Cardiac muscle cell (in vitro differentiated cells and primary cell): Measurements from ENCODE around the gene LRFN4. TPM values are rescaled to one million over a fixed set of nuclear protein-coding genes. Genes with fewer than 3 reads are reported as not detected.
"Not testable (repeated sequence)": the region's sequence is repeated elsewhere in the genome, so short reads cannot be mapped to it uniquely, and the experiment has no call there.

Experiments
- DNase-seq, 2 donors: peaks; one replicate each; pipeline versions ENCODE4 v3.0.0 to v3.0.0-alpha.2; 2010 to 2017; ENCODE audit warnings: low read depth in 1 of 2, low spot score in 1 of 2
- H3K27ac ChIP-seq: fragments of 200-600 bp; sonication (generic); 2 replicates; pipeline ENCODE4 v1.5.1; 2016
- H3K27me3 ChIP-seq: fragments of 200-600 bp; sonication (generic); 2 replicates; pipeline ENCODE4 v1.6.0; 2016; ENCODE audit warnings: control low read depth
- H3K36me3 ChIP-seq: fragments of 200-600 bp; sonication (generic); 2 replicates; pipeline ENCODE4 v1.5.1; 2016; ENCODE audit warnings: control low read depth
- H3K4me1 ChIP-seq: fragments of 200-600 bp; sonication (generic); 2 replicates; pipeline ENCODE4 v1.8.1; 2017; ENCODE audit warnings: low read depth, mild to moderate bottlenecking, mixed run types
- H3K4me3 ChIP-seq: fragments of 200-600 bp; sonication (generic); 2 replicates; pipeline ENCODE4 v1.5.1; 2016; ENCODE audit warnings: mild to moderate bottlenecking
- H3K9me3 ChIP-seq: fragments of 200-600 bp; sonication (generic); 2 replicates; pipeline ENCODE4 v1.5.1; 2017; ENCODE audit warnings: low read depth, mild to moderate bottlenecking, control low read depth
- CTCF ChIP-seq: IDR thresholded peaks from 2 replicates; pipeline ENCODE4 v1.5.1; 2012; ENCODE audit warnings: low read depth, mild to moderate bottlenecking, low read length
- polyA plus RNA-seq: library from polyadenylated mRNA; unstranded; fragments of >200 nt; fragmentation: Nextera tagmentation; extraction: Ambion mirVana; gene quantifications from 2 replicates; pipeline ENCODE4 v1.2.1, GENCODE V29; 2016
- total RNA-seq: library from RNA; depleted of rRNA; stranded (reverse); fragments of >200 nt; gene quantifications from 2 replicates; pipeline ENCODE4 v1.2.3, GENCODE V29; 2016

LRFN4 gene
- total and polyA plus RNA-seq, 2 experiments from 2014 or later = 41.6 to 50.4 TPM

DNA sequence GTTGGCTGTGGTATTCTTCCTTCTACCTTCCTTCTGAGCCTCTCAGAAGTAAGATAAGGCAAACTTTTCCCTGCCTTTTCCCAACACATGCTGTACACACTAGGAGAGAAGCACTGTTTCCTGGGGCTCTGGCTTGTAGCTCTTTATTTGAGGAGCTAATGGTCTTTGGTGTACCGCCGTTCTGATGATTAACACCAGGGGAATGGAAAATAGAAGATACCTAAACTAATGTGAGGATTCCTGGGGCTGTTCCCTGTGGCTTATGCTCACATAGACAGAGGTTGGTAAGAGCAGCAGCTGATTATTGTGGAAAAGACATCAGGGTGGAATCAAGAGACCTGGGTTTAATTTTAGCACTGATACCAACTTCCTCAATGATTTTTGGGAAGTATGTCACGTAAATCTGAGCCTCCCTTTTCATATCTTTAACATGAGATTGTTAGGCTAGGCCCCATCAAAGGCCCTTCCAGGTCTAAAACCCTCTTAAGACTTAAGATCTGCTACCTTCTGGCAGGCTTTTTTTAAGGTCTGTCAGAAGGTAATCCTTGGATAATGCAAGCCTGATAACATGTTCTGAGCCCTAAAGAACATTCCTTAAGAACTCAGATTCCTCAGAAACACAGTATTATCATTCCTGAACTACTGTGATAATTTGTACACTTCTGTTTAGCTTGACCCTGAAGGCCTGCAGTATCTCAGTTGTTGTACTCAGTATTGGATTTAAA lies 38.5 kb upstream of the LRFN4 start:
- no peaks in the 10 kb centered on the region for H3K9me3 ChIP-seq
- DNase-seq = no peak
- H3K4me1 ChIP-seq = no peaks in the 10 kb centered on the region
- H3K36me3 ChIP-seq = no peaks in the 10 kb centered on the region
- no peak overlapping the region for H3K4me3 ChIP-seq
- no peaks in the 10 kb centered on the region for H3K27me3 ChIP-seq
- no peak for TF ChIP-seq CTCF
- H3K27ac ChIP-seq = no peak overlapping the region

DNA sequence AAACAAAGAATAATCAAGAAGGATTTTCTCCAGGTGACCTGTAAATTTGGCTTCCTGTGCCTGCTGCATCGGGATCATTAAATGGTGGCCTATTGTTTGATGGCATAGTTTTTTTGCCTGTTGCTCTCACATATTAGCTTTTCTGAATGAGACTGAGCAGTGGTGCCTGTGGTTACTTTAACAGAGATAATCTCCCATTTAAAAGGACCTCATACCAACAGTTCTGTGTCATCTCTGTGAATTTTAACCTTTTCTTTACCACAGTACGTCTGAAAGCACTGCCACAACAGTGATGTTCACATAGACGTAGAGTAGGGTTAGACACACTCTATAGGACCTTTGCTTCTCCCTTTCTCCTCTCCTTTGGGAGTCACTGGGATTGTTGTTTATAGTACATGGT lies 36.5 kb upstream of the LRFN4 start:
- Histone ChIP-seq H3K9me3 (no peaks in the 10 kb centered on the region), H3K36me3 (no peaks in the 10 kb centered on the region), H3K27me3 (no peaks in the 10 kb centered on the region), H3K4me3 (no peak overlapping the region), H3K27ac (no peak overlapping the region), H3K4me1 (no peaks in the 10 kb centered on the region)
- DNase-seq = no peak
- no peak for TF ChIP-seq CTCF

DNA sequence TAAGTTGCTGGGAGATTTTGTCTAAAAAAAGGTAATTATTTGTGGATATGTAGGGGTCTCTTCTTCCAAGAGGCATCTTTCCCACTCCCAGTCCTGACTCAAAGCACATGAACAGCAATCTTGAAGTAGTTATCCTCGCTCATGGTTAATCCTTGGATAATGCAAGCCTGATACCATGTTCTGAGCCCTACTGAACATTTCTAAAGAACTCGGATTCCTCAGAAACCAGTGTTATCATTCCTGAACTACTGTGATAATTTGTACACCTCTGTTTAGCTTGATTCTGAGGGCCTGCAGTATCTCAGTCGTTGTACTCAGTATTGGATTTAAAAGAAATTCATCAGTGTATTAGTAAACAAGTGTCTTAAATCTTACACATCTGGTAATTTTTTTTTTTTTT lies 36.0 kb upstream of the LRFN4 start:
- no peak for TF ChIP-seq CTCF
- Histone ChIP-seq H3K4me1 (no peaks in the 10 kb centered on the region), H3K36me3 (no peaks in the 10 kb centered on the region), H3K27ac (no peak overlapping the region), H3K9me3 (no peaks in the 10 kb centered on the region), H3K27me3 (no peaks in the 10 kb centered on the region), H3K4me3 (no peak overlapping the region)
- no peak for DNase-seq

DNA sequence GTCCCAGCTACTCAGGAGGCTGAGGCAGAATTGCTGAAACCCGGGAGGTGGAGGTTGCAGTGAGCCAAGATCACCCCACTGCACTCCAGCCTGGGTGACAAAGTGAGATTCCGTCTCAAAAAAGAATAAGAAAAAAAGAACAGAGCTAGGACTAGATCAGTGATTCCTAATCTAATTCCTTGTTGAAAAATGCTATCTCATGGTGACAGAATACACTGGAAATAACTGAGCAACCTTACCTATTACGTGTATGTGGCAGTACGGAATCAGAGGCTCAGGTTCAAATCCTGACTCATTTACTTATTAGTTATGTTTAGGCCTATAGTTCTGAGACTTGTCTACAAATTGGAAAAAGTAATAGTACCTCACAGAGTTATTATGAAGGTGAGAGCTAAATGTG lies 33.2 kb upstream of the LRFN4 start:
- no peak for TF ChIP-seq CTCF
- H3K27ac ChIP-seq = no peak overlapping the region
- DNase-seq = no peak
- no peak overlapping the region for H3K4me3 ChIP-seq
- H3K36me3 ChIP-seq = no peaks in the 10 kb centered on the region
- H3K27me3 ChIP-seq = no peaks in the 10 kb centered on the region
- no peaks in the 10 kb centered on the region for H3K9me3 ChIP-seq
- no peaks in the 10 kb centered on the region for H3K4me1 ChIP-seq

- H3K27me3 ChIP-seq, H3K27ac ChIP-seq: not testable (repeated sequence)
Observed at GRCh38 chr11:66824573-66824972, 32.3 kb upstream of the LRFN4 start.

GRCh38 chr11:66834539-66834845 lies 22.4 kb upstream of the LRFN4 start:
- Histone ChIP-seq H3K36me3 (no peaks in the 10 kb centered on the region), H3K27me3 (no peaks in the 10 kb centered on the region), H3K4me3 (no peak overlapping the region), H3K27ac (no peak overlapping the region), H3K4me1 (peaks cover 3% of the 10 kb centered on the region), H3K9me3 (no peaks in the 10 kb centered on the region)
- DNase-seq = no peak
- no peak for TF ChIP-seq CTCF

More at GRCh38 chr11:66824573-66824972, 32.3 kb upstream of the LRFN4 start:
- not testable (repeated sequence) for H3K36me3 ChIP-seq, H3K4me1 ChIP-seq, H3K9me3 ChIP-seq, H3K4me3 ChIP-seq, DNase-seq
